Endothelial cell of umbilical vein (primary cell): ENCODE results near the gene PRKCB. TPM values are rescaled to one million over a fixed set of nuclear protein-coding genes. Genes with fewer than 3 reads are reported as not detected.

Source experiments
- BruUV-seq: library from RNA; stranded (reverse); fragments of 400-500 nt; replicated peaks from 2 replicates; lab custom pipeline; 2021; lab: Mats Ljungman, UMichigan
- CTCF ChIA-PET: fragments of 300-600, 350-600 bp; sonication (Branson Sonifier 250); formaldehyde crosslinking; loops from one replicate; lab custom pipeline; 2021; ENCODE audit warnings: antibody characterized with exemption, inconsistent platforms; lab: Charles Lee
- POLR2A ChIA-PET: fragments of 300-600, 350-600 bp; sonication (Branson Sonifier 250); formaldehyde crosslinking; loops from one replicate; lab custom pipeline; 2021; ENCODE audit warnings: antibody characterized with exemption, inconsistent platforms; lab: Charles Lee
- DNase-seq: peaks from one replicate; pipeline ENCODE4 v3.0.0-alpha.2; 2011; ENCODE audit warnings: low read depth, low spot score
- FAIRE-seq: peaks from 2 replicates; lab custom pipeline; 2011; peaks lifted over from hg19 to GRCh38; lab: Jason Lieb, UNC
- H2AFZ ChIP-seq: 2 replicates; pipeline ENCODE4 v1.6.0; 2012; ENCODE audit warnings: low read depth, low read length, control low read depth, inconsistent platforms
- H3K27ac ChIP-seq: 2 replicates; pipeline ENCODE4 v1.5.1; 2011; ENCODE audit warnings: low read depth, mild to moderate bottlenecking, control low read depth, low read length, moderate library complexity; ENCODE audit not compliant: insufficient read depth
- H3K27me3 ChIP-seq, 2 experiments: 2 replicates each; pipeline versions ENCODE4 v1.6.0 to v1.6.1; 2011; ENCODE audit warnings: low read length in 2 of 2, mixed read lengths in 1 of 2; ENCODE audit not compliant: control insufficient read depth in 2 of 2, insufficient read depth in 2 of 2
- H3K36me3 ChIP-seq, 2 experiments: 2 replicates in 1 of 2; 3 replicates in 1 of 2; pipeline ENCODE4 v1.5.1; 2011; ENCODE audit warnings: low read length in 2 of 2, mild to moderate bottlenecking in 1 of 2, moderate library complexity in 1 of 2; ENCODE audit not compliant: control insufficient read depth in 2 of 2, insufficient read depth in 2 of 2; ENCODE audit errors: extremely low read depth in 1 of 2
- H3K4me1 ChIP-seq: 3 replicates; pipeline ENCODE4 v1.5.1; 2011; ENCODE audit warnings: mild to moderate bottlenecking, low read length; ENCODE audit not compliant: control insufficient read depth, insufficient read depth; ENCODE audit errors: extremely low read depth
- H3K4me2 ChIP-seq: 2 replicates; pipeline ENCODE4 v1.6.1; 2011; ENCODE audit warnings: low read length, control low read depth, mixed read lengths; ENCODE audit not compliant: insufficient read depth
- H3K4me3 ChIP-seq, 3 experiments: fragments of 200-600 bp in 1 of 3; sonication (generic), shearing (Covaris generic) in 1 of 3; replicated peaks in 1 of 3; 2 replicates each; pipeline ENCODE4 v1.5.1; 2011 to 2016; ENCODE audit warnings: control low read depth in 3 of 3, low read length in 3 of 3, mild to moderate bottlenecking in 2 of 3, inconsistent platforms in 1 of 3, low read depth in 1 of 3, moderate library complexity in 1 of 3; ENCODE audit not compliant: insufficient read depth in 1 of 3
- H3K79me2 ChIP-seq: 2 replicates; pipeline ENCODE4 v1.6.0; 2012; ENCODE audit warnings: low read length, inconsistent platforms; ENCODE audit not compliant: control insufficient read depth, insufficient read depth
- H3K9ac ChIP-seq: replicated peaks from 2 replicates; pipeline ENCODE3; 2011; ENCODE audit warnings: low read length, control low read depth; ENCODE audit not compliant: insufficient read depth; ENCODE audit errors: extremely low read depth
- H3K9me1 ChIP-seq: replicated peaks from 3 replicates; pipeline ENCODE4 v1.6.0; 2011; ENCODE audit warnings: mild to moderate bottlenecking, low read length; ENCODE audit not compliant: control insufficient read depth, insufficient read depth; ENCODE audit errors: extremely low read depth
- H3K9me3 ChIP-seq: replicated peaks from 2 replicates; pipeline ENCODE4 v1.5.1; 2012; ENCODE audit warnings: low read length, inconsistent platforms; ENCODE audit not compliant: control insufficient read depth, insufficient read depth
- H4K20me1 ChIP-seq: replicated peaks from 2 replicates; pipeline ENCODE3; 2011; ENCODE audit warnings: mild to moderate bottlenecking, low read length; ENCODE audit not compliant: control insufficient read depth, insufficient read depth; ENCODE audit errors: extremely low read depth
- EZH2 ChIP-seq: IDR thresholded peaks from 2 replicates; pipeline ENCODE4 v1.6.1; 2012; ENCODE audit warnings: borderline replicate concordance, low read depth, mild to moderate bottlenecking, moderate library complexity, low read length, inconsistent platforms; ENCODE audit not compliant: severe bottlenecking
- GATA2 ChIP-seq: IDR thresholded peaks from 2 replicates; pipeline ENCODE4 v1.7.0; 2011; ENCODE audit warnings: low read depth, mild to moderate bottlenecking, moderate library complexity, mixed read lengths, low read length; ENCODE audit not compliant: insufficient read length, insufficient read depth
- JUN ChIP-seq: IDR thresholded peaks from 2 replicates; pipeline ENCODE4 v1.6.1; 2011; ENCODE audit warnings: borderline replicate concordance, low read depth; ENCODE audit not compliant: insufficient read length, insufficient read depth
- MYC ChIP-seq: IDR thresholded peaks from one replicate; pipeline ENCODE4 v1.6.1; 2011; ENCODE audit warnings: mild to moderate bottlenecking, low read depth, low read length
- POLR2A ChIP-seq: IDR thresholded peaks from 2 replicates; pipeline ENCODE4 v1.6.1; 2012; ENCODE audit warnings: low read depth, mild to moderate bottlenecking, control low read depth, low read length
- POLR2AphosphoS5 ChIP-seq: IDR thresholded peaks from 2 replicates; pipeline ENCODE4 v1.6.1; 2012; ENCODE audit warnings: low read depth, mild to moderate bottlenecking, control low read depth, low read length, moderate library complexity; ENCODE audit not compliant: insufficient read depth
- dilution Hi-C: fragments of 300-500 bp; cut with MboI; formaldehyde crosslinking; loops from one replicate; pipeline ENCODE4 v1.15.0; 2019; ENCODE audit warnings: low sequenced_read_pairs; ENCODE audit not compliant: extremely low pct_ligation_motif_present
- intact Hi-C: fragments of 100-400 bp; cut with micrococcal nuclease; formaldehyde crosslinking; loops from one replicate; pipeline ENCODE4 v1.10.0; 2022
- polyA plus RNA-seq, 4 experiments: library from polyadenylated mRNA; depleted of rRNA in 3 of 4; stranded (reverse) in 3 of 4; unstranded in 1 of 4; fragments of >200 nt; gene quantifications; 2 replicates each; pipeline versions ENCODE4 v1.2.1 to v1.2.3, GENCODE V29; 2011 to 2012; ENCODE audit warnings: missing spikeins in 1 of 4
- total RNA-seq: library from RNA; stranded (reverse); gene quantifications from 2 replicates; pipeline ENCODE4 v1.2.3, GENCODE V29; 2021
- TF ChIP-seq, protein P1 (sequence below), 2 donors: IDR thresholded peaks; 1 replicate in 1 of 2; 2 replicates in 1 of 2; pipeline ENCODE4 v1.5.1; 2011; ENCODE audit warnings: low read length in 2 of 2, mild to moderate bottlenecking in 2 of 2, moderate library complexity in 2 of 2, control low read depth in 1 of 2, inconsistent platforms in 1 of 2, low read depth in 1 of 2; ENCODE audit not compliant: insufficient read depth in 1 of 2; ENCODE audit errors: extremely low read depth in 1 of 2
- TF ChIP-seq, protein P2 (sequence below): IDR thresholded peaks from 2 replicates; pipeline ENCODE4 v1.6.1; 2011; ENCODE audit not compliant: insufficient read depth, insufficient read length

The PRKCB gene
- total and polyA plus RNA-seq, 2 donors (not counting 3 experiments of a cell fraction or from before 2014, with no cell fraction given), result 0.01 TPM; not detected in 1

DNA sequence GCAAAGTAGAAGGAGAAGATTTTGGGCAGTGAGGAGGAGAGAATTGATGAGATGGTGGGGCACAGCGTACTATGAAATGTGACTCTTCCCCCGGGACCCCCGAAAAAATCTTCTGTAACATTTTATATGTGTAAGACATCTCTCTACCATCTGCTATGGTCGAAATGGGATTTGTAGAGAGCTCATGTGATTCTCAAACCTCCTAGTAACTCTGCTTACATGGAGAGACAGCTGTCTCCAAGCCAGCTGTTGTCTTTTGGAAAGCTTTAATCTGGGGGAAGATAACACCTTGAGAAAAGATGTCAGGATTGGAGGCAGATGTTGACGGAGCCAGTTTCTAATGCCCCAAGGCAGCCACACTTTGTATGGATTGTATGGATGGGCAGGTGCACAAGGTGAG, 94.1 kb downstream of the PRKCB start:
- no peaks in the 10 kb centered on the region for H3K79me2 ChIP-seq
- no peak overlapping the region for H2AFZ ChIP-seq
- no TSS peak for BruUV-seq
- DNase-seq (no peak), FAIRE-seq (no peak)
- no peak for TF ChIP-seq JUN
- TF ChIP-seq, protein P1, sequence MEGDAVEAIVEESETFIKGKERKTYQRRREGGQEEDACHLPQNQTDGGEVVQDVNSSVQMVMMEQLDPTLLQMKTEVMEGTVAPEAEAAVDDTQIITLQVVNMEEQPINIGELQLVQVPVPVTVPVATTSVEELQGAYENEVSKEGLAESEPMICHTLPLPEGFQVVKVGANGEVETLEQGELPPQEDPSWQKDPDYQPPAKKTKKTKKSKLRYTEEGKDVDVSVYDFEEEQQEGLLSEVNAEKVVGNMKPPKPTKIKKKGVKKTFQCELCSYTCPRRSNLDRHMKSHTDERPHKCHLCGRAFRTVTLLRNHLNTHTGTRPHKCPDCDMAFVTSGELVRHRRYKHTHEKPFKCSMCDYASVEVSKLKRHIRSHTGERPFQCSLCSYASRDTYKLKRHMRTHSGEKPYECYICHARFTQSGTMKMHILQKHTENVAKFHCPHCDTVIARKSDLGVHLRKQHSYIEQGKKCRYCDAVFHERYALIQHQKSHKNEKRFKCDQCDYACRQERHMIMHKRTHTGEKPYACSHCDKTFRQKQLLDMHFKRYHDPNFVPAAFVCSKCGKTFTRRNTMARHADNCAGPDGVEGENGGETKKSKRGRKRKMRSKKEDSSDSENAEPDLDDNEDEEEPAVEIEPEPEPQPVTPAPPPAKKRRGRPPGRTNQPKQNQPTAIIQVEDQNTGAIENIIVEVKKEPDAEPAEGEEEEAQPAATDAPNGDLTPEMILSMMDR (IDR thresholded peaks at IDR 0.05; ENCODE audit: extremely low read depth in 1 of 2, insufficient read depth in 1 of 2, low read depth in 1 of 2, low read length in 2 of 2), result no peak
- TF ChIP-seq POLR2AphosphoS5, result no peak
- TF ChIP-seq, protein P2, sequence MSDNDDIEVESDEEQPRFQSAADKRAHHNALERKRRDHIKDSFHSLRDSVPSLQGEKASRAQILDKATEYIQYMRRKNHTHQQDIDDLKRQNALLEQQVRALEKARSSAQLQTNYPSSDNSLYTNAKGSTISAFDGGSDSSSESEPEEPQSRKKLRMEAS, result no peak
- TF ChIP-seq POLR2A, result no peak
- no peaks in the 10 kb centered on the region for H3K9me1 ChIP-seq
- dilution Hi-C loops, result no loop called here
- H3K4me3 ChIP-seq, result no peak overlapping the region
- no peaks in the 10 kb centered on the region for H3K9me3 ChIP-seq
- no peak overlapping the region for H3K4me2 ChIP-seq
- H3K27me3 ChIP-seq, result no peaks in the 10 kb centered on the region
- no peaks in the 10 kb centered on the region for H4K20me1 ChIP-seq
- ChIA-PET CTCF (interaction anchor here (1.2 kb wide), 1 partner anchor 69 kb away, joined by 4 read pairs; no protein-coding TSS in a partner anchor), POLR2A (no interaction called here)
- no peaks in the 10 kb centered on the region for H3K4me1 ChIP-seq
- H3K27ac ChIP-seq, result no peak overlapping the region
- H3K9ac ChIP-seq, result no peak overlapping the region
- no peaks in the 10 kb centered on the region for H3K36me3 ChIP-seq
- intact Hi-C loops, result no loop called here

DNA sequence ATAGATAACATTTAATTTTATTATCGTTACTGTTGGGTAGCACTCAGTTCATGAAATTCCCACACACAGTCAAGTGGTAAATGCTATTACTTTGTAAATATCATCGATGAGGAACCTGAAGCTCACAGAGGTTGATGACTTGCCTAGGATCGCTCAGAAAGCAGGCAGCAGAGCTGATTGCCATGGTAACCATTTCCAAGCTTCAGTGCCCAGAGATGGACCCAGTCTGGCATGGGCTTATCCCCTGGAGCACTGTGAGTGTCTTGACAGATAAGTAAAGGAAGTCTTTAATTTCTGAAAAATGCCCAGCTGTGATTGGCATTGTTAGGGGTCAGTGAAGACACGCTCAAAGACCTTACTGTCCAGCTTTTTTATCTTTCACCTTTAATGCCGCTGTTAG, 95.0 kb downstream of the PRKCB start:
- Histone ChIP-seq H3K4me1 (no peaks in the 10 kb centered on the region), H2AFZ (no peak overlapping the region), H3K79me2 (no peaks in the 10 kb centered on the region), H4K20me1 (no peaks in the 10 kb centered on the region), H3K9me3 (no peaks in the 10 kb centered on the region), H3K27ac (no peak overlapping the region), H3K9me1 (no peaks in the 10 kb centered on the region), H3K4me2 (no peak overlapping the region), H3K9ac (no peak overlapping the region), H3K36me3 (no peaks in the 10 kb centered on the region), H3K27me3 (no peaks in the 10 kb centered on the region), H3K4me3 (no peak overlapping the region)
- DNase-seq, result no peak
- TF ChIP-seq MYC (no peak), POLR2AphosphoS5 (no peak), GATA2 (no peak), POLR2A (no peak), EZH2 (no peak), JUN (no peak)
- TF ChIP-seq, protein P2, result no peak
- intact Hi-C loops, result no loop called here
- dilution Hi-C loops, result no loop called here
- no peak for FAIRE-seq
- CTCF ChIA-PET, result interaction anchor here (1.2 kb wide), 2 partner anchors 69 to 80 kb away, joined by 3 to 4 read pairs; no protein-coding TSS in a partner anchor
- POLR2A ChIA-PET, result no interaction called here
- BruUV-seq, result no TSS peak
